GM04503 (cell line): Measurements from ENCODE around the gene NAPA.
A peak's percentile ranks its signal among the peaks of the same experiment; 100 is the strongest.

ENCODE experiments used
- DNase-seq: peaks from one replicate; pipeline ENCODE4 v3.0.0-alpha.2; 2012; ENCODE audit warnings: low read depth

NAPA gene

DNA sequence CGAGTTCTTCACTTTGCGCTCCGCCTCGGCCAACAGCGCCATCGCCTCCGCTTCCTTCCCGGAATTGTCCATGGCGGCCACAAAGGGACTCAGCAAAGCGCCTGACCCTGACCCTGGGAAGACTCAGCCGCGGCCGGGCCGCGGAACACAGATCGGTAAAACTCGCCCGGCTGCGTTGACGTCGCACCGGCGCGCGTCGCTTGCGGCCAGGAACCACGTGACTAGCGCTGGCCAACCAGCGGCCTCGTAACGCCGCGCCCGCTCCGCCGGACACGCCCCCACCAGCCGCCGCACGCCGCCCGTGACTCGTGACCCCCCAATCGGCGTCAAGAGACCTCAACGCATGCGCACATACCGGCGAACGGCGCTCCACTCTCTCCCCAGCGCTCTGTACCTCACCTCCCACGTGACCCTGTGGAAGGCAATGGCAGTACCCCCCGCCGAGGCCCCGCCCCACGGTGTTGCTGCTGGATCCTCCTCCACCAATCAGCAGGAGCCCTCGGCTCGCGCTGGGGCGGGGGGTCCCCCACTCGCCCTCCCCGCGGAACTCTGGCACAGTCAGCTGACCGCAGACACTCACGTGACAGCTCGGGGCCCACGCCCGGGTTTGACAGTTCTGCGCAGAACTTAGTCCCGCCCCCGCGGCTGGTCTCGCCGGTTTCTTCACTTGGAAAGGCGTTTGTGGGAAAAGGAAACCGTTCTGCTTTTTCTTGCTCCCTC lies at the start of gene NAPA:
Gene NAPA, minus strand, starts transcription at position 195 of the 720 bp plus-strand sequence. Its CDS starts 123 bp downstream, at position 72.
- peak; percentile 98 for DNase-seq

DNA sequence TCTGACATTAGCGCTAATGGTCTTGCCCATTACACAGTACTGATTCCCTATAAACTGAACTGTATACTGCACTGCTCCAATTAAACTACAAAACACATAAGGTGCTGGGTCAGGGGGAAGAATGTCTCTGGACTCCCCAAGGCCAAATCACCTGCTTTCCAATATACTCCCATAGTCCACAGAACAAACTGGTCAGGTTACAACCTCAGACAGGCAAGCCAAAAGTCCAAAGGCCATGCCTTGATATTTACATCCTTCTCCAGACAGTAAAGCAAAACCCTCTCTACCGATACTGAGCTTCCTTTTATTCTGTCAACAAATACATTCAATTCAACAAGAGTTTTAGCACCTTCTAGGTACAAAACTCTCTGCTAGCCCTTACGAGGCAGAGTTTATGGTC lies 49.2 kb upstream of the NAPA start:
- no peak for DNase-seq

DNA sequence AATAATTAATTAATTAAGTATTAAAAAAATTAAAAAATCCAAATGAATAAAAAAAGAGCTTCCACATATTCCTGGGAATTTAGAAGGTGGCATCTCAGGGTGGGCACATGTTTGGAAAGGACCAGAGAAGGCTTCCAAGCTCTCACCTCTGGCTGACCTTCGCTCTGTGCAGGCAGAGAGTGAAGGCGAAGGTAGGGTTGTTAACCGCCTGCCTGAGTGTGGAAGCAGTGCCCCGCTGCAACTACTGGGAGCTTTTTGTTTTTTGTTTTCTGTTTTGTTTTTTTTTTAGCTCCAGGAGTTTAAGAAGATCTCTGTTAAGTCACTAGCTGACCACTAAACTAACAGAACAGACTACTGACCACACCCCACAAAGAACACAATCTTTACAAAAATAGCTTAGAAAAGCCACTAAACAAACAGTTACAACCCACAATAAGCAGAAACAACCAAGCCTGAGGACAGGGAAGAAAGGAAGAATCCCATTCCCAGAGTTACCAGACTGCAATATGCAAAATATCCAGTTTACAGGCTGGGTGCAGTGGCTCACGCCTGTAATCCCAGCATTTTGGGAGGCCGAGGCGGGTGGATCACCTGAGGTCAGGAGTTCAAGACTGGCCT lies 46.7 kb upstream of the NAPA start:
- no peak for DNase-seq

DNA sequence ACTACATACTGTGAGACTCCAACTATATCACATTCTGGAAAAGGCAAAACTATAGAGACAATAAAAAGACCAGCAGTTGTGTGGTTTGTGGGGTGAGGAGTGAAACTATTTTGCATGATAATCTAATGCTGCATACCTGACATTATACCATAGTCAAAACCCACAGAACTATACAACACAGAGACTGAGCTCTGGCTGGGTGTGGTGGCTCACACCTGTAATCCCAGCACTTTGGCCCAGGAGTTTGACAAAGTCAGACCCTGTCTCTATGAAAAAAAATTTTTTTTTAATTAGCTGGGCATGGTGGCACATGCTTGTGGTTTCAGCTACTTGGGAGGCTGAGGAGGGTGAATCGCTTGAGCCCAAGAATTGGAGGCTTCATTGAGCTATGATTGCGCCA lies 46.1 kb upstream of the NAPA start:
- no peak for DNase-seq

DNA sequence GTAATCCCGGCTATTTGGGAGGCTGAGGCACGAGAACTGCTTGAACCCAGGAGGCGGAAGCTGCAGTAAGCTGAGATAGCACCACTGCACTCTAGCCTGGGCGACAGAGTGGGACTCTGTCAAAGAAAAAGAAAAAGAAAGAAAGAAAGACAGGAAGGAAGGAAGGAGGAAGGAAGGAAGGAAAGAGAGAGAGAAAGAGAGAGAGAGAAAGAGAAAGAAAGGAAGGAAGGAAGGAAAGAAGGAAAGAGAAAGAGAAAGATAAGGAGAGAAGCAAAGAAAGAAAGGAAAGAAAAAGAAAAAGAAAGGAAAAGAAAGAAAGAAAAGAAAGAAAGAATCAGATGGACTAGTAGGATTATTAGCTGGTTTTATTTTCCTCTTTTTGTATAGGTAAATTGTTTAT lies 35.3 kb upstream of the NAPA start:
- DNase-seq: no peak

DNA sequence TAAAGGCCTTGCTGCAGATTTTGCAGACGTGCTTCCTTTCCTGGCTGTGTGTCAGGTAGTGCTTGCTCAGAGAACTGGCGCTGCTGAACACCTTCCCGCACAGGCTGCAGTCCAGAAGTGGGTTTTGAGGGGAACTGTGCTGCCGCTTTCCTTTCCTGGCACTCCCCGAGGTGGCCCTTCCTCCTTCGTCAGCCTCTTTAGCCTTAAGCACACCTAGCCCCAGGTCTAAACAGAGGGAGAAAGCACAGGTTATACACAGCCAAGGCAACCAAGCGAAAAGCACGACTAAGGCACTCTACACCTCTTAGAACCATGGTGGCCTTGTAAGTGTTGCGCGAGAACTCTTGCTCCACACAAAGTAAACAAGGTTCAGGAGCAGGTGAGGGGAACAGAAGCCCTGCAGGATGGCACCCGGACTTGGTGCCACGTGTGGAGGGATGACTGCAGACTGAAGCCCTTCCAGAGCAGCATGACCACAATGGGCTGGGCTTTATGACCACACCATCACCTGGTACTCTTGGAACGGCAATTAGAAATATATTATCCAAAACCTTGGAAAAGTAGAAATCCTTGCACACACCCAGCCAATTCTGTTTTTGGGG lies 34.5 kb upstream of the NAPA start:
- DNase-seq: no peak

DNA sequence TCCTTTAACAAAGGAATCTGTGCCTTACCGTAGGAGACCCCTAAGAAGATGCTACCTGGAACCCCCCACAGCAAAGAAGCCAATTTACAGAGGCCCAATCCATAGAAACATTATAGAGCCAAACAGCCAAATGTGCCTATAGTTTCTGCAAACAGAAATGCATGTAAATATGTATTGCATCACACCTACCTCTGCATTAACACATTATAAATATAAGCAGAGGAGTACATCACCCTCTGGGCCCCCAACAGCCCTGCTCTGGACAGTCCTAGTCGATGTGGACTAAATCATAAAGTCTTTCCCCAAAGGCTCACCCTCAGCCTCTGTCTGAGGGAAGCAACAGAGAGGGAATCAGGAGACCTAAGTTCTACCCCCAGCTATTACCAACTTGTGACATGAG lies 32.3 kb upstream of the NAPA start:
- no peak for DNase-seq

DNA sequence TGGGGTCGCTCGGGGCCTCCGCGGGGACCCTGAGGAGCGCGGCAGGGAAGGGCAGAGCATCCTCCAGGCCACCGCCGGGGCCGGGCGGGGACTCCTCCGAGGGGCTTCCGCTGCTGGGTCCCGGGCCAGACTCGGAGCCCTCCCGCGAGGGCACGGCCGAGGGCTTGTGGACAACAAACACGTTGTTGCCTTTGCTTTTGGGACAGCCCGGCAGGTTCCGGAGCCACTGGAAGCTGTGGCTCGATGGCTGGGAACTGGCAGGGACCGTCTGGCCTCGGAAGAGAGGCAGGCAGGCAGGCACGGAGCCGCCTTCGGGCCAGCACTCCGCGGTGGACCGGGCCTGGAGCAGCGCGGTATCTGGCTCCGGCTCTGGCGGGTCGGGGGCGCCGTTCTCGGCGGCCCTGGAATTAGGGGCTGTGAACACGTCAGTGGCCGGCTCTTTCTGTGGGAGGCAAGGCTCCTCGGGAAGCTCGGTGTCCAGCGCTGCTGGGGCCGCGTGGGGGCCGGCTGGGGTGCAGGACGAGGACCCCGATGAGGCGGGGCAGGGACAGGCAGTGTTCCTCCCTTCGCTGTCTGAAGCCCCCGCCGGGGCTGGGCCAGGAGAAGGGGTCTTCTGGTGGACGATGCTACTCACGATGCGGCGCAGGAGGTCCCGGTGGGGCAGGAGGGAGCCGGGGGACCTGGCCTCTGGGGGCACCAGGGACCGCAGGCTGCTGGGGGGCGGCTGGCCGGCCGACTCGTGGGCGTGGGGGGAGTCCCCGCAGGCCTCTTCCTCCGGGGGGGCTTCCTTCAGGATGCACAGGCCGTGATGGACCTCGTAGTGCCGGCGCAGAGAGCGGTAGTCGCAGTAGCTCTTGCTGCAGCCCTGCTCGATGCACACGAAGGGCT lies 30.4 kb upstream of the NAPA start:
- DNase-seq: no peak

DNA sequence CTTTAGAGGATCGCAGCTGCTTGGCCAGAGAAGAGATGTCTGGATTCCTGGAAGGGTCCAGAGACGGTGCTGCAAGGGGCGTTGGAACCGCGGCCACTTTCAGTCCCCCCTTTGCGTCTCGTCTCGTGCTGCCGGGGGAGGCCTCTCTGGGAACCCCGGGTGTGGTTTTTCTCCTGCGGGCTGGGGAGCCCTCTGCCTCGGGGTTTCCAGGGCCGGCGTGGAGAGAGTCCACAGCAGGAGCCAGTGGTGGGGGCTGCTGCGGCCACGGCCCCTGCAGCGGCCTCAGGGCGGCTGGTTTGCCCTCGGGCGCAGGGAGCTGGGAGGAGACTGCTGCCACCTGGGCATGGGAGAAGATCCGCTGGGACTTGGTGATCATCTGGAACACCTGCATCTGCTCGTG lies 29.6 kb upstream of the NAPA start:
- no peak for DNase-seq

DNA sequence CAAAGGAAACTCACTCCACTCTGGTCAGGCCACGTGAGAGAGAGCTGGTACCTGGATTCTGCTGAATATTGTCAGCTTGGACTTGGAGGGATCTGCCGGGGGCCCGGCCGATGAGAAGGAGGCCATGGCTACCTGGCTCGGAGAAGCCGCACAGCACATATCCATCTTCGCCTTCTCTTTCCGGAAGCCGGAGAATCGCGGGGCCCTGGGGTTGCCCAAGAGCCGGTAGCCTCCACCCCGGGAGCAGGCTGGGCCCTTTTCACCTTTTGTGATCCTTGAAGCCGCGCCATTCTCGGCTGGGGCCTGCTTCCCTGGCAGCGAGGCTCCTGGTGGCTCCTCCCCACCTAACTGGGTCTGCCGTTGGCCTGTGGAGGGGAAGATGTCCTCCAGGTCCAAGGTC lies 29.2 kb upstream of the NAPA start:
- no peak for DNase-seq

DNA sequence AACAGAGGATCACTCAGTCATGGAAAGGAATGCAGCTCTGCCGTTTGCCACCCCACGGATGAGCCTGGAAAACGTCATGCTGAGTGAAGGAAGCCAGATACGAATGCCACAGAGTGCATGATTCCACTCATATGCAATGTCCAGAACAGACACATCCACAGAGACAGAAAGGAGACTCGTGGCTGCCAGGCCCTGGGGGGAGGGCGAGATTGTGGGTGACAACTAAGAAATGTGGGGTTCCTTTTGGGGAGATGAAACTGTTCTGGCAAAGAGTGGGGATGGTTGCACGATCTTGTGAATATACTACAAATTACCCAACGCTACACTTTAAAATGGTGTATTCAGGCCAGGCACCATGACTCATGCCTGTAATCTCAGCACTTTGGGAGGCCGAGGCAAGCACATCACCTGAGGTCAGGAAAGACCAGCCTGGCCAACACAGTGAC lies 27.2 kb upstream of the NAPA start:
- peak; percentile 18 for DNase-seq

DNA sequence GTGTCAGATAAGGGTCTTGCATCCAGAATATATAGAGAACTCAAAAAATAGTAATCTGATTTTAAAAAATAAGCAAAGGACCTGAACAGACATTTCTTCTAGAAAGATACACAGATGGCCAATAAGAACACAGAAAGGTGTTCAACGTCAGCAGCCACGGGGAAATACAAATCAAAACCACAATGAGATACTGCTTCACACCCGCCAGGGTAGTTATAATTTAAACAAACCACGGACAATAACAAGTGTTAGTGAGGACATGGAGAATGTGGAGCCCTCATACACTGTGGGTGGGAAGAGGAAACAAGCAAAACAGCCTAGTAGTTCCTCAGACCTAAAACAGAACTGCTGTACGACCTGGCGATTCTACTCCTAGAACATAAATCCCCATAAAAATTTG lies 26.7 kb upstream of the NAPA start:
- no peak for DNase-seq

DNA sequence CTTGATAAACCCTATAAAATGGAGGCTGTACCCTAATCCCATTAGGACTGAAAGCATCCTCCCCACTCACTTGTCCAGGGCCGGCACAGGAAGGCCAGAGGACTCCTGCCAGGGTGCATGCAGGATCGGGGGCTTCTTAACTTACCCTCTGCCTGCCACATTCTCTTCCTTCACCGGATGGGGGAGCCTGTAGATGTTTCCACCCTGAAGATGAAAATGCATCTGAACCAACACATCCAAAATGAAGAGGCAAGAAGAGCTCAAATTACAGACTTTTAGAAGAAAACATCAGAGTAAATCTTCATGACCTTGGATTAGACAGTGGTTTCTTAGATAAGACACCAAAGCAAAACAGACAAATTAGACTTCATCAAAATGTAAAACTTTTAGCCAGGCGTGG lies 25.9 kb upstream of the NAPA start:
- DNase-seq: no peak

DNA sequence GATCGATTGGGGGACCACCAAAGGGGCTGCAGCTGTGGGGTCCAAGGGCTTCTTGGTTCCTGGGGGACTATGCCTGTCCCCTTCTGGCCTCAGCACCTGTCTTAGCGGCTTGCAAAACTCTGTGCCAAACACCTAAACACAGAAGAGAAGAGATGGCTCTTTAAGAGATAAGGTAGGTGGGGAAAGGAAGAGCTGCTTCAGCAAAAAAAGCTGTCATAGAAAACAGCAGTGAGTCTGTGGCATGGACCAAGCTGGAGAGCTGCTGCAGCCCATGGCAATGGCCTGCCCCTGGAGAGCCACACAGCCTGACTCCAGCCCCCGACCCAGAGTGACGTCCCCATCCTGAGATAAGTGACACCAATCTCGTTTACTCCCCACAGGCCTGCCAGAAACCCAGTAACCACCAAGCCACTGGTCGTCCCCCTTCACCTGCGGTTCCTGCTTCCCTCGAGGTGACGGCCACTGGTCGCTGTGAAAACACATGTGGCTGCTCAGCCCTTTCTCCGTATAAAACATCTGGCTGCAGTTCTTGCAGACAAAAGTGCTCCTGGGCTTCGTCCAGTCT lies 25.0 kb upstream of the NAPA start:
- DNase-seq: no peak

DNA sequence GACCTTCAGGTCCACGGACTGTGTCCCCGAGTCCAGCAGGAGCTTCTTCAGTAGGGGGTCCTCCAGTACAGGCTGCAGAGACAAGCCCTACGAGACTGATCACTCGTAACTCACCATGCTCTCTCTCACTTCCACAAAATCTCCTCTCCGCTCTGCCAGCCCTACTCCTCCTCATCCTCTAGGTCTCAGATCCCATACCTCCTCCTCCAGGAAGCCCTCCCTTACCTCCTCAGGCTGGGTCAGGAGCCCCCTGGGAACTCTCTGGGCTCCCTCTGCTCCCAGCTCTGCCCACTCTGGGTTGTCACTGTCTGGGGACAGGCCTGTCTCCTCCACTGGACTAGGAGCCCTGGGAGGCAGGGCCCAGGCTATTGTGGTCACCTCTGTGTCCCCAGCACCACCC lies 23.9 kb upstream of the NAPA start:
- no peak for DNase-seq

DNA sequence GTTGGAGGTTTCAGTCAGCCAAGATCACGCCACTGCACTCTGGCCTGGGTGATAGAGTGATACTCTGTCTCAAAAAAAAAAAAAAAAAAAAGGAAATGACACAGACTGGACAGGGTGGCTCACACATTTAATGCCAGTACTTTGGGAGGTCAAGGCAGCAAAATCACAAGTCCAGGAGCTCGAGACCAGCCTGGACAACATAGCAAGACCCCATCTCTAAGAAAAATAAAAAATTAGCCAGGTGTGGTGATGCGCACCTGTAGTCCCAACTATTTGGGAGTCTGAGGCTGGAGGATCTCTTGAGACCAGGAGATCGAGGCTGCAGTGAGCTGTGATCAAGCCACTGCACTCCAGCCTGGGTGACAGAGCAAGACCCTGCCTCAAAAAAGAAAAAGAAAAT lies 22.6 kb upstream of the NAPA start:
- no peak for DNase-seq

DNA sequence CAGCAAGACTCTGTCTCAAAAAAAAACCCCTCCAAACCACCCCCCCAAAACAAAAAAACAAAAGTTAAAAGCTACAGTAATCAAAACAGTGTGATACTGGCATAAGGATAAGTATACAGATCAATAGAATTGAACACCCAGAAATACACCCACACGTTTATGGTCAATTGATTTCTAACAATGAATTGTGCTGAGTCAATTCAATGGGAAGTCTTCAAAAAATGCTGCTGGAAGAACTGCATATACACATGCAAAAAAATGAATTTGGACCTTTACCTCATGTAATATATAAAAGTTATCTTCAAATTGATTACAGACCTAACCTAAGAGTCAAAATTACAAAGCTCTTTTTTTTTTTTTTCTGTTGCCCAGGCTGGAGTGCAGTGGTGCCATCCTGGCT lies 19.8 kb upstream of the NAPA start:
- no peak for DNase-seq

DNA sequence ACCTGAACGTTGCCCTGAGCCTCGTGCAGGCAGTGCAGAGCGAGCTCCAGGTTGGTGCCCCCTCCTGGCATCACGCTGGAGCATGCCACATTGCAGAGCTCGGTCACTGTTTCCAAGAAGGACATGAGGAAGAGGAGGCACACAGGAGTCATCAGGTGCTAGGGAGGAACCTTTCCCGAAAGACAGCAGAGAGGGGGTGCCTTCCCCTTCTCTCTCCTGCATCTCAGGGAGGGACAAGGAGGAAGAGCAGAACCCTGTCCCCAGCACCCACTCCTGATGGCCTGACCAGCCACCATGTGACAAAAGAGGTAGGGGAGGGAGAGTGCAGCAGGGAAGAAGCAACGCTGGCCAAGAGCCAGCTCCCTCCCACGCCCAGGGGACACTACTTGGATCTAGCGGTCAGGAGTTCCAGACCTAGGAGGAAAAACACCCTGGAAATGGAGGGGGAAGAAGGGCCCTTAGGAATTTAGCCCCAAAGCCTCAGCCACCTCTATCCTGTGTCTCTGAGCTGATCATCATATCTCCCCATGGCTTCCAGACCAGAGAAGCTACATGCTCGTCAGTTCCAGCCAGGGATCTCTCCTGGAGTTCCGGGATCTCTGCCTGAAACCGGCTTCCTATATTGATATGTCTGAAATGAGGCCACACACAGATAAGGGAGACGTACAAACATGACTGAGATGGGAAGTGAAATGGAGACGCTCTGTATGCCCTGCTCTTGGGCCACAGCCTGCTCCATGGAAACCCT lies 17.0 kb upstream of the NAPA start:
- no peak for DNase-seq

DNA sequence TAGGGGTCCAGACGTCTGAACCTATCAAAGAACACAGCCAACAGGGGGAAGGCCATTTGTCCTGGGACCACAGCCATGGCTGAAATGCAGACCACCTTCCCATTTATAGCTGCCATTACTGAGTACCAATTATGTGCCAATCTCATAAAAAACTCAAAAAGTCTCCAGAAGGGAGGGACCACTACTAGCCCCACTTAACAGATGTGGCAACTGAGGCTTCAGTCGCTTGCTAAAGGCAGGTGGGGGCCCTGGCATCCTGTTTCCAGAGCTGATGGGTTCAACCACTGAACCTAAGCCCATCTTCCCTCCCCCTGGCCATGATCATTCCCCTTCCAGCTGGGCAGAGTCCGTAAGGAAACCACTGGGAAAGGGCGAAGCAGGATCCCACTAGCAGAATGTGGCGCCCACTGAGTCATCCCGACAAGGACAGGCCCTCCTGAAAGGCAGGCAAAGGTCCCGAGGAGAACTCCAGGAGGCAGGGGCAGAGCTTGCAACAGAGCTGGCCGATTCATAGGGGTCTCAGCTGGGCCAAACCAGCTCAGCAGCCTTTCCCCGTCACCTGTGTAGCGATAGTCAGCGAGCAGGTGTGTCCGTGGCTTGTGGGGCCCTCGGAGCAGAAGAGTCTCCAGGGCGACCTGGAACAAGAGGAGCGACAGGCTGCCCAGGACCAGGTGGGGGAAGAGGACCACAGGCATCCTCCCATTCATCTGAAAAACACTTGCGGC lies 14.3 kb upstream of the NAPA start:
- no peak for DNase-seq

DNA sequence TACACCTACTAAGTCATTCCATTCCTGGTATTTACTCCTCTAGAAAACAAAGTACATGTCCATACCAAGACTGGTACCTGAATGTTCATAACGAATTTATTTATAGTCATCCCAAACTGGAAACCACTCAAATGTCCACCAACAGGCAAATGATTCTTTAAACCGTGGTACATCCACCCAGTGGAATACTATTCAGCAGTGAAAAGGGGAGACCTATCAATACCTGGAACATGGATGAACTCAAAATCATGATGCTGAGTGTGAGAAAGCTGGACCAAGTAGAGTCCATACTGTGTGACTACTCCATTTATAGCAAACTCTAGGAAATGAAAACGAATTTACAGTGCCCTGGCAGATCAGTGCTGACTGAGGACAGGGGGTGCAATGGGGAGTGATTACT lies 11.9 kb upstream of the NAPA start:
- DNase-seq: no peak

DNA sequence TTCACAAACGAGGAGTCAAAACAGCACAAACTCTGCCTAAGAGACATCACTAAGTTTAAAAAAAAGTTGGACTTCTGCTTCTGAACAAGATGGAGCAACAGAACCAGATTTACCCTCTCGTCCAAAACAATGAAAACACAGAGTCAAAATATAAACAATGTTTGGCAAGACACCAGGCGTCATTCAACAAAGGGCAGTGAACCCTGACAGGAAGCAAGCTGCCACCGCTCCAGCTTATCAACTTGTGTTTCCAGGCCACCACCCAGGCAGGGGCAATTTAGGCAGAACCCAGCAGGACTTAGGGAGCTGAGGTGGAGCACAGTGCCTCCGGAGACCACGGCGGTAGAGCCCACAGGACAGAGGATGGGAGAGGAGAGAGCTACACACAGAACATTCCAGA lies 8.6 kb upstream of the NAPA start:
- no peak for DNase-seq
